HCT116 (cell line): ENCODE measurements around the gene CHURC1. TPM values are rescaled to one million over a fixed set of nuclear protein-coding genes. Genes with fewer than 3 reads are reported as not detected.

Source experiments
- ATAC-seq: fragments of 200-7000 bp; cut with Tn5 transposase; 2 replicates; pipeline ENCODE4 v1.9.1; 2020; ENCODE audit warnings: mild to moderate bottlenecking, moderate library complexity
- BruUV-seq: library from RNA; stranded (reverse); fragments of 400-500 nt; replicated peaks from 2 replicates; lab custom pipeline; 2021; lab: Mats Ljungman, UMichigan
- CTCF ChIA-PET: fragments of 300-600 bp; sonication (Branson Sonifier 250); formaldehyde crosslinking; loops from one replicate; lab custom pipeline; 2021; ENCODE audit warnings: antibody characterized with exemption; lab: Charles Lee
- POLR2A ChIA-PET: fragments of 300-600, 350-600 bp; sonication (Branson Sonifier 250); formaldehyde crosslinking; loops from one replicate; lab custom pipeline; 2021; ENCODE audit warnings: antibody characterized with exemption; lab: Charles Lee
- RAD21 ChIA-PET, 2 experiments: fragments of 300-600 bp; sonication (Branson Sonifier 250); formaldehyde crosslinking; loops; one replicate each; lab custom pipeline; 2023; ENCODE audit warnings: low total read pairs in 2 of 2; ENCODE audit not compliant: uncharacterized antibody in 2 of 2, unreplicated experiment in 2 of 2, low non-redundant PET in 1 of 2; lab: Charles Lee
- DNase-seq: peaks from one replicate; pipeline ENCODE4 v3.0.0-alpha.2; 2010; ENCODE audit warnings: low read depth, low spot score
- H2AFZ ChIP-seq: fragments of 200-600 bp; shearing (Covaris generic), sonication (generic); 2 replicates; pipeline ENCODE4 v1.6.1; 2017; ENCODE audit warnings: low read depth, mixed run types, mixed read lengths, antibody characterized with exemption, low read length; ENCODE audit not compliant: poor library complexity, severe bottlenecking
- H3K27ac ChIP-seq: 2 replicates; pipeline ENCODE4 v1.5.1; 2012; ENCODE audit warnings: low read depth, low read length
- H3K27me3 ChIP-seq: fragments of 200-600 bp; sonication (generic); 2 replicates; pipeline ENCODE4 v1.6.1; 2016; ENCODE audit warnings: mixed run types, low read length, mixed read lengths; ENCODE audit not compliant: insufficient read depth
- H3K36me3 ChIP-seq, 2 experiments: fragments of 200-500 bp in 1 of 2; fragments of 200-600 bp in 1 of 2; sonication (Bioruptor generic) in 1 of 2; sonication (generic) in 1 of 2; 2 replicates each; pipeline versions ENCODE4 v1.5.1 to v1.6.1; 2014 to 2016; ENCODE audit warnings: low read length in 2 of 2, inconsistent platforms in 1 of 2, mixed read lengths in 1 of 2, mixed run types in 1 of 2; ENCODE audit not compliant: insufficient read depth in 2 of 2, control insufficient read depth in 1 of 2
- H3K4me1 ChIP-seq, 2 experiments: fragments of 200-600 bp in 1 of 2; sonication (generic) in 1 of 2; 2 replicates each; pipeline versions ENCODE4 v1.5.1 to v1.6.1; 2012 to 2017; ENCODE audit warnings: low read length in 2 of 2, inconsistent platforms in 1 of 2, mild to moderate bottlenecking in 1 of 2, mixed read lengths in 1 of 2, mixed run types in 1 of 2, moderate library complexity in 1 of 2; ENCODE audit not compliant: insufficient read depth in 2 of 2, control insufficient read depth in 1 of 2
- H3K4me2 ChIP-seq: fragments of 200-600 bp; sonication (generic); 2 replicates; pipeline ENCODE4 v1.6.1; 2017; ENCODE audit warnings: mixed run types, low read length, mixed read lengths
- H3K4me3 ChIP-seq, 2 experiments: fragments of 200-600 bp in 1 of 2; sonication (generic) in 1 of 2; replicated peaks in 1 of 2; 2 replicates each; pipeline ENCODE4 v1.5.1; 2011 to 2016; ENCODE audit warnings: low read length in 2 of 2, control low read depth in 1 of 2, low read depth in 1 of 2, mild to moderate bottlenecking in 1 of 2, mixed read lengths in 1 of 2, mixed run types in 1 of 2
- H3K79me2 ChIP-seq: fragments of 200-600 bp; sonication (generic); 2 replicates; pipeline ENCODE4 v1.6.1; 2017; ENCODE audit warnings: mild to moderate bottlenecking, mixed run types, low read length, moderate library complexity, mixed read lengths; ENCODE audit not compliant: insufficient read depth
- H3K9ac ChIP-seq: fragments of 200-600 bp; sonication (generic); 2 replicates; pipeline ENCODE4 v1.6.1; 2016; ENCODE audit warnings: low read length, mixed read lengths
- H3K9me2 ChIP-seq: fragments of 200-600 bp; sonication (generic), shearing (Covaris generic); 2 replicates; pipeline ENCODE4 v1.6.1; 2017; ENCODE audit warnings: mixed run types, mild to moderate bottlenecking, moderate library complexity; ENCODE audit not compliant: insufficient read depth
- H3K9me3 ChIP-seq, 2 experiments: fragments of 200-500 bp in 1 of 2; fragments of 200-600 bp in 1 of 2; sonication (Bioruptor generic) in 1 of 2; sonication (generic) in 1 of 2; 2 replicates each; pipeline ENCODE4 v1.6.1; 2014 to 2017; ENCODE audit warnings: low read length in 2 of 2, mixed read lengths in 2 of 2, inconsistent platforms in 1 of 2, low read depth in 1 of 2, mild to moderate bottlenecking in 1 of 2, mixed run types in 1 of 2, moderate library complexity in 1 of 2; ENCODE audit not compliant: control insufficient read depth in 1 of 2, insufficient read depth in 1 of 2
- H4K20me1 ChIP-seq: fragments of 200-600 bp; sonication (generic), shearing (Covaris generic); 2 replicates; pipeline ENCODE4 v1.6.1; 2017; ENCODE audit warnings: mixed run types, mild to moderate bottlenecking, moderate library complexity; ENCODE audit not compliant: insufficient read depth
- ZFX ChIP-seq: fragments of 450-650 bp; IDR thresholded peaks from 2 replicates; pipeline ENCODE4 v1.6.1; 2017
- intact Hi-C: fragments of 100-400 bp; cut with micrococcal nuclease; formaldehyde crosslinking; loops from 2 replicates; pipeline ENCODE4 v1.10.0; 2022
- total RNA-seq: library from RNA; stranded (reverse); gene quantifications from one replicate; pipeline ENCODE4 v1.2.1, GENCODE V29; 2021; ENCODE audit not compliant: unreplicated experiment
- TF ChIP-seq, protein P1 (sequence below): IDR thresholded peaks from 2 replicates; pipeline ENCODE4 v1.6.1; 2011; ENCODE audit warnings: mild to moderate bottlenecking, low read length, moderate library complexity; ENCODE audit not compliant: insufficient replicate concordance; ENCODE audit errors: extremely low read depth

The CHURC1 gene
- total RNA-seq, 1 experiment from 2014 or later, result 47.5 TPM

DNA sequence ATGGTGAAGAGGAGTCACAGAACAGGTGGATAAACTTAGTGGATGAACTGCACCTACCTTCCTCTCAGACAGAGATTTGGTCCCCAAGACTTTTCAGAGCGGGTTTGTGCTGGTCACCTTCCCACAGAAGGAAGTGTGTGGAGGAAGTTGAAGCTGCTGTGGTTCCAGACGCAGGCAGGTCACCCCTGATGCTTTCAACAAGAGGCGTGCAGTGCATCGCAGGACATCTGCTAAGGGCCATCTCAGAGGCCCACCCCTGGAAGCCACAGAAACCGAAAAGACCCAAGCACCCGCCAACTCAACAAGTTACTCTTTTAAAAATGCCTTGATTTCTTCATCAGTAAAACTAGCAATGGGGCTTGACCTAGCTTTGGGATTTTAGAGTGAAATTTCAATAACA is 29.3 kb downstream of the CHURC1 start:
- TF ChIP-seq, protein P1, sequence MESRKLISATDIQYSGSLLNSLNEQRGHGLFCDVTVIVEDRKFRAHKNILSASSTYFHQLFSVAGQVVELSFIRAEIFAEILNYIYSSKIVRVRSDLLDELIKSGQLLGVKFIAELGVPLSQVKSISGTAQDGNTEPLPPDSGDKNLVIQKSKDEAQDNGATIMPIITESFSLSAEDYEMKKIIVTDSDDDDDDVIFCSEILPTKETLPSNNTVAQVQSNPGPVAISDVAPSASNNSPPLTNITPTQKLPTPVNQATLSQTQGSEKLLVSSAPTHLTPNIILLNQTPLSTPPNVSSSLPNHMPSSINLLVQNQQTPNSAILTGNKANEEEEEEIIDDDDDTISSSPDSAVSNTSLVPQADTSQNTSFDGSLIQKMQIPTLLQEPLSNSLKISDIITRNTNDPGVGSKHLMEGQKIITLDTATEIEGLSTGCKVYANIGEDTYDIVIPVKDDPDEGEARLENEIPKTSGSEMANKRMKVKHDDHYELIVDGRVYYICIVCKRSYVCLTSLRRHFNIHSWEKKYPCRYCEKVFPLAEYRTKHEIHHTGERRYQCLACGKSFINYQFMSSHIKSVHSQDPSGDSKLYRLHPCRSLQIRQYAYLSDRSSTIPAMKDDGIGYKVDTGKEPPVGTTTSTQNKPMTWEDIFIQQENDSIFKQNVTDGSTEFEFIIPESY, result no peak
- TF ChIP-seq, all 23 proteins: peak for 0
- ChIA-PET RAD21 (no interaction called here), POLR2A (no interaction called here), CTCF (interaction anchor here (1.1 kb wide), 1 partner anchor 10 kb away, joined by 3 read pairs; no protein-coding TSS in a partner anchor)
- no peak for DNase-seq
- Histone ChIP-seq H3K36me3 (no peaks in the 10 kb centered on the region), H4K20me1 (no peaks in the 10 kb centered on the region), H2AFZ (no peak overlapping the region), H3K9me2 (no peaks in the 10 kb centered on the region), H3K27me3 (no peaks in the 10 kb centered on the region), H3K79me2 (no peaks in the 10 kb centered on the region), H3K27ac (no peak overlapping the region), H3K4me1 (no peaks in the 10 kb centered on the region), H3K4me3 (no peak overlapping the region), H3K4me2 (no peak overlapping the region), H3K9ac (no peak overlapping the region), H3K9me3 (no peaks in the 10 kb centered on the region)
- ATAC-seq, result no peak
- BruUV-seq, result no TSS peak
- intact Hi-C loops, result no loop called here

DNA sequence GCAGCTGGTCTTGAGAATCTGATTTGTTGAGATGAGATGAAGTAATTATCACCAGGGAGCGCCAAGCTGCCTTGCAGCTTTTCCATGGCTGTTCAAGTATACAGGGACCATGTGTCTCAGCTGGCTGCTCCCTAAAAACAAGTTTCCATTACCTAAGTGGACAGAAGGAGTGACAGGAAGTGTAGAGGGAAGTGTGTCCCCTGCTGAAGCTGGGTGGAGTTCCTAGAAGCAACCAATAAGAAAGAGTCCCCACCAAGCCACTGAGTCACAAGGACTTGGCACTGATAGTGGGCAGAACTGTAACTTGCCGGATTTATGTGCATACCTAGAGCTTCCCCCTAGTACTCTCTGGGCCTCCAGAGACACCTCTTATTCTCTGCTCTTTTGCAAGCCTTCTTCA is 29.8 kb downstream of the CHURC1 start:
- no peak for ATAC-seq
- intact Hi-C loops, result no loop called here
- CTCF ChIA-PET, result interaction anchor here (1.1 kb wide), 1 partner anchor 9 kb away, joined by 3 read pairs; no protein-coding TSS in a partner anchor
- H3K9ac ChIP-seq, result no peak overlapping the region
- TF ChIP-seq ZFX, result no peak
- H4K20me1 ChIP-seq, result no peaks in the 10 kb centered on the region
- no peaks in the 10 kb centered on the region for H3K9me2 ChIP-seq
- no peaks in the 10 kb centered on the region for H3K79me2 ChIP-seq
- H3K27ac ChIP-seq, result no peak overlapping the region
- BruUV-seq, result no TSS peak
- RAD21 ChIA-PET, result no interaction called here
- H3K4me3 ChIP-seq, result no peak overlapping the region
- POLR2A ChIA-PET, result no interaction called here
- DNase-seq, result no peak
- no peaks in the 10 kb centered on the region for H3K36me3 ChIP-seq
- no peak overlapping the region for H3K4me2 ChIP-seq
- no peaks in the 10 kb centered on the region for H3K4me1 ChIP-seq
- no peaks in the 10 kb centered on the region for H3K27me3 ChIP-seq
- no peak overlapping the region for H2AFZ ChIP-seq
- H3K9me3 ChIP-seq, result no peaks in the 10 kb centered on the region
